Vagina (tissue), 2 donors: Measurements from ENCODE around the gene TPSD1.

Experiments
- POLR2A ChIP-seq, 2 donors: fragments of 450-650 bp; IDR thresholded peaks; one replicate each; pipeline ENCODE4 v1.6.1; 2017; ENCODE audit warnings: antibody characterized with exemption in 2 of 2, mild to moderate bottlenecking in 2 of 2, moderate library complexity in 2 of 2
- TF ChIP-seq, protein P1 (sequence below), 3 experiments: fragments of 450-650 bp in 2 of 3; fragments of 200-600 bp in 1 of 3; sonication (generic) in 1 of 3; IDR thresholded peaks; one replicate each; pipeline ENCODE4 v1.5.1; 2017 to 2019; ENCODE audit warnings: antibody characterized with exemption in 3 of 3, mild to moderate bottlenecking in 2 of 3, moderate library complexity in 2 of 3

DNA sequence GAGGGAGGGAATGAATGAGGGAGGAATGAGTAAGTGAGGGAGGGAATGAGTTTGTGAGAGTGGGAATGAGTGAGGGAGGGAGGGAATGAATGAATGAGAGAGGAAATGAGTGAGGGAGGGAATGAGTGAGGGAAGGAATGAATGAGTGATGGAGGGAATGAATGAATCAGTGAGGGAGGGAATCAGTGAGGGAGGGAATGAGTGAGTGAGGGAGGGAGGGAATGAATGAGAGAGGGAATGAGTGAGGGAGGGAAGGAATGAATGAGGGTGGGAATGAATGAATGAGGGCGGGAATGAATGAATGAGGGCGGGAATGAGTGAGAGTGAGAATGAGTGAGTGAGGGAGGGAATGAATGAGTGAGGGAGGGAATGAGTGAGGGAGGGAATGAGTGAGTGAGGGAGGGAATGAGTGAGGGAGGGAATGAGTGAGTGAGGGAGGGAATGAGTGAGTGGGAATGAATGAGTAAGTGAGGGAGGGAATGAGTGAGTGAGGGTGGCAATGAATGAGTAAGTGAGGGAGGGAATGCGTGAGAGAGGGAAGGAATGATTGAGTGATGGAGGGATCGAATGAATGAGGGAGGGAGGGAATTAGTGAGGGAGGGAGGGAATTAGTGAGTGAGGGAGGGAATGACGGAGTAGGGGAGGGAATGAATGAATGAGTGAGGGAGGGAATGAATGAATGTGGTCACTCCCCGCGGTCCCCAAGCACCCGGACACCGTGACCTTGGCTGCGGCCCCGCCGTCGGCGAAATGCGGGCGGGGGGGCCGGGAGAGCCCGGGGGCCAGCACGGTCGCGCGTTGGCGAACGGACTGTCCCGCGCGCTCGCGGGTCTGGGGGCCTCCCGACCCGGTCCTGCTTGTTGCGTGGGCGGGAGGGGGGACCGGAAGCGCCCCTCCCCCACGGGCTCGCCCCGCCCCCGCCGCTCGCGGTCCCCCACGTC, 52.4 kb downstream of the TPSD1 start:
- TF ChIP-seq, protein P1, sequence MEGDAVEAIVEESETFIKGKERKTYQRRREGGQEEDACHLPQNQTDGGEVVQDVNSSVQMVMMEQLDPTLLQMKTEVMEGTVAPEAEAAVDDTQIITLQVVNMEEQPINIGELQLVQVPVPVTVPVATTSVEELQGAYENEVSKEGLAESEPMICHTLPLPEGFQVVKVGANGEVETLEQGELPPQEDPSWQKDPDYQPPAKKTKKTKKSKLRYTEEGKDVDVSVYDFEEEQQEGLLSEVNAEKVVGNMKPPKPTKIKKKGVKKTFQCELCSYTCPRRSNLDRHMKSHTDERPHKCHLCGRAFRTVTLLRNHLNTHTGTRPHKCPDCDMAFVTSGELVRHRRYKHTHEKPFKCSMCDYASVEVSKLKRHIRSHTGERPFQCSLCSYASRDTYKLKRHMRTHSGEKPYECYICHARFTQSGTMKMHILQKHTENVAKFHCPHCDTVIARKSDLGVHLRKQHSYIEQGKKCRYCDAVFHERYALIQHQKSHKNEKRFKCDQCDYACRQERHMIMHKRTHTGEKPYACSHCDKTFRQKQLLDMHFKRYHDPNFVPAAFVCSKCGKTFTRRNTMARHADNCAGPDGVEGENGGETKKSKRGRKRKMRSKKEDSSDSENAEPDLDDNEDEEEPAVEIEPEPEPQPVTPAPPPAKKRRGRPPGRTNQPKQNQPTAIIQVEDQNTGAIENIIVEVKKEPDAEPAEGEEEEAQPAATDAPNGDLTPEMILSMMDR (IDR thresholded peaks at IDR 0.05) = no peak
- no peak for TF ChIP-seq POLR2A (IDR thresholded peaks at IDR 0.05)
